PC-3 (cell line): ENCODE data around the gene ARL14.

Experiments
- EZH2 ChIP-seq: fragments of 300-600 bp; sonication (generic); IDR thresholded peaks from one replicate; pipeline ENCODE4 v1.6.1; 2017; ENCODE audit warnings: antibody characterized with exemption, mild to moderate bottlenecking, low read length; ENCODE audit not compliant: unreplicated experiment
- EZH2phosphoT487 ChIP-seq: fragments of 300-600 bp; sonication (generic); IDR thresholded peaks from 2 replicates; pipeline ENCODE4 v1.6.1; 2018; ENCODE audit warnings: mild to moderate bottlenecking, antibody characterized with exemption, low read length, borderline replicate concordance
- TF ChIP-seq, protein P1 (sequence below): fragments of 300-600 bp; sonication (generic); conservative IDR thresholded peaks from 2 replicates; pipeline ENCODE4 v1.5.1; 2017; ENCODE audit warnings: antibody characterized with exemption, low read depth, mild to moderate bottlenecking, low read length

DNA sequence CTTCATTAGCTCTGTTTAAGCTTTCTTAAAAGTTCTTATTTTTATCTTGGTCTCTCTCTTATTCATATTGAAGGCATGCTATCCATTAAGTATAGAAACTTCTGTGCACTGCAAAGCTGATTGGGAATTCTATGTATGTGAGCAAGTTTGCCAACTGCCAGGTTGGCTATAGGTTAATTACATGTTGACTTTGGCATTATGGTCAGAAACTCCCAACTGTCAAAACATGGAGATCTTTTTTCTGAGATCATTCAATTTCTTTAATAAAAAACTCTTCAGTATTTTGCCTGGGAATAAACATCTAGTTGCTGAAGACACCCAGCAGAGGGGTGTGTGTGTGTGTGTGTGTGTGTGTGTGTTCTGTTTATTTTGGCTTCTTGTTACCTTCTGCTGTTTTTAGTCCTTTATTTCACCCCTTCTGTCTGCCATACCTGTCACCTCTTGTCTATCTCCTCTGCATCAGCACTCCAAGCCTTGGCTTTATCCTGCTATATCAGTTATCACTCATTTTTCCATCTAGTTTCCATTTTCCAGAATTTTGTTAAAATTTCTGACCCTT is 1.3 kb upstream of the ARL14 start:
- TF ChIP-seq, protein P1, sequence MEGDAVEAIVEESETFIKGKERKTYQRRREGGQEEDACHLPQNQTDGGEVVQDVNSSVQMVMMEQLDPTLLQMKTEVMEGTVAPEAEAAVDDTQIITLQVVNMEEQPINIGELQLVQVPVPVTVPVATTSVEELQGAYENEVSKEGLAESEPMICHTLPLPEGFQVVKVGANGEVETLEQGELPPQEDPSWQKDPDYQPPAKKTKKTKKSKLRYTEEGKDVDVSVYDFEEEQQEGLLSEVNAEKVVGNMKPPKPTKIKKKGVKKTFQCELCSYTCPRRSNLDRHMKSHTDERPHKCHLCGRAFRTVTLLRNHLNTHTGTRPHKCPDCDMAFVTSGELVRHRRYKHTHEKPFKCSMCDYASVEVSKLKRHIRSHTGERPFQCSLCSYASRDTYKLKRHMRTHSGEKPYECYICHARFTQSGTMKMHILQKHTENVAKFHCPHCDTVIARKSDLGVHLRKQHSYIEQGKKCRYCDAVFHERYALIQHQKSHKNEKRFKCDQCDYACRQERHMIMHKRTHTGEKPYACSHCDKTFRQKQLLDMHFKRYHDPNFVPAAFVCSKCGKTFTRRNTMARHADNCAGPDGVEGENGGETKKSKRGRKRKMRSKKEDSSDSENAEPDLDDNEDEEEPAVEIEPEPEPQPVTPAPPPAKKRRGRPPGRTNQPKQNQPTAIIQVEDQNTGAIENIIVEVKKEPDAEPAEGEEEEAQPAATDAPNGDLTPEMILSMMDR = no peak
- no peak for TF ChIP-seq EZH2phosphoT487
- no peak for TF ChIP-seq EZH2
